HUES48 (cell line): ENCODE data around the gene TFAP2C.

Experiments
- H3K27ac ChIP-seq: one replicate; pipeline ENCODE4 v1.7.0; 2013; ENCODE audit warnings: low read depth, low read length, inconsistent platforms
- H3K27me3 ChIP-seq: 2 replicates; pipeline ENCODE4 v1.6.1; 2013; ENCODE audit warnings: mild to moderate bottlenecking, low read length; ENCODE audit not compliant: control insufficient read depth, insufficient read depth
- H3K36me3 ChIP-seq: 2 replicates; pipeline ENCODE4 v1.6.1; 2013; ENCODE audit warnings: low read length; ENCODE audit not compliant: control insufficient read depth, insufficient read depth
- H3K4me1 ChIP-seq: 2 replicates; pipeline ENCODE4 v1.6.1; 2013; ENCODE audit warnings: mild to moderate bottlenecking, low read length; ENCODE audit not compliant: control insufficient read depth, insufficient read depth
- H3K4me3 ChIP-seq: 2 replicates; pipeline ENCODE4 v1.5.1; 2013; ENCODE audit warnings: mild to moderate bottlenecking, low read depth, low read length
- H3K9ac ChIP-seq: 2 replicates; pipeline ENCODE4 v1.6.1; 2013; ENCODE audit warnings: mild to moderate bottlenecking, low read depth, low read length, moderate library complexity
- H3K9me3 ChIP-seq: 2 replicates; pipeline ENCODE4 v1.6.1; 2013; ENCODE audit warnings: low read length; ENCODE audit not compliant: control insufficient read depth, insufficient read depth

Gene TFAP2C

GRCh38 chr20:56685879-56686278, 56.8 kb downstream of the TFAP2C start:
- Histone ChIP-seq H3K9me3 (no peaks in the 10 kb centered on the region), H3K36me3 (no peaks in the 10 kb centered on the region), H3K27ac (no peak overlapping the region), H3K9ac (no peak overlapping the region), H3K27me3 (0 out of 2 replicates have a peak, but pooled peaks cover 2% of the 10 kb centered on the region), H3K4me1 (peaks cover 19% of the 10 kb centered on the region), H3K4me3 (no peak overlapping the region)

DNA sequence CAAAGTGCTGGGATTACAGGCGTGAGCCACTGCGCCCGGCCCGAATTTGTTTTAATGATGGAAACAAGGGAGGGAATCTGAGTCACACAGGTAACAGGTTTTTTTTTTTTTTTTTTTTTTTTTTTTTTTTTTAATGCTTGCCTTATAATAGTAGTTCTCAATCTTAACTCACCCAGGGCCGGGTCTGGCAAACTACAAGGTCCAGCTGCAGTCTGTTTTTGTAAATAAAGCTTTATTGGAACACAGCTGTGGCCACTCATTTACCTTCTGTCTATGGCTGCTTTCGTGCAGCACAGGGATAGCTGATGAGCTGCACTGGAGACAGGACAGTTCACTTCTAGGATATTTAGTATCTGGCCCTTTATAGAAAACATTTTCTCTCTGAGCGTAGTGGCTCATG, 58.0 kb downstream of the TFAP2C start:
- Histone ChIP-seq H3K36me3 (no peaks in the 10 kb centered on the region), H3K4me1 (peaks cover 24% of the 10 kb centered on the region), H3K9ac (no peak overlapping the region), H3K27me3 (0 out of 2 replicates have a peak, but pooled peaks cover 3% of the 10 kb centered on the region), H3K4me3 (no peak overlapping the region), H3K27ac (no peak overlapping the region), H3K9me3 (no peaks in the 10 kb centered on the region)

- Histone ChIP-seq H3K27ac (no peak overlapping the region), H3K9me3 (no peaks in the 10 kb centered on the region), H3K4me3 (no peak overlapping the region), H3K36me3 (no peaks in the 10 kb centered on the region), H3K27me3 (0 out of 2 replicates have a peak, but pooled peaks cover 3% of the 10 kb centered on the region), H3K9ac (no peak overlapping the region), H3K4me1 (peaks cover 24% of the 10 kb centered on the region)
These were observed 59.0 kb downstream of the TFAP2C start for GRCh38 chr20:56688106-56688505.
